ENCODE results near the gene N4BP2.
"Not testable (repeated sequence)": the region's sequence is repeated elsewhere in the genome, so short reads cannot be mapped to it uniquely, and the experiment has no call there.

The N4BP2 gene

DNA sequence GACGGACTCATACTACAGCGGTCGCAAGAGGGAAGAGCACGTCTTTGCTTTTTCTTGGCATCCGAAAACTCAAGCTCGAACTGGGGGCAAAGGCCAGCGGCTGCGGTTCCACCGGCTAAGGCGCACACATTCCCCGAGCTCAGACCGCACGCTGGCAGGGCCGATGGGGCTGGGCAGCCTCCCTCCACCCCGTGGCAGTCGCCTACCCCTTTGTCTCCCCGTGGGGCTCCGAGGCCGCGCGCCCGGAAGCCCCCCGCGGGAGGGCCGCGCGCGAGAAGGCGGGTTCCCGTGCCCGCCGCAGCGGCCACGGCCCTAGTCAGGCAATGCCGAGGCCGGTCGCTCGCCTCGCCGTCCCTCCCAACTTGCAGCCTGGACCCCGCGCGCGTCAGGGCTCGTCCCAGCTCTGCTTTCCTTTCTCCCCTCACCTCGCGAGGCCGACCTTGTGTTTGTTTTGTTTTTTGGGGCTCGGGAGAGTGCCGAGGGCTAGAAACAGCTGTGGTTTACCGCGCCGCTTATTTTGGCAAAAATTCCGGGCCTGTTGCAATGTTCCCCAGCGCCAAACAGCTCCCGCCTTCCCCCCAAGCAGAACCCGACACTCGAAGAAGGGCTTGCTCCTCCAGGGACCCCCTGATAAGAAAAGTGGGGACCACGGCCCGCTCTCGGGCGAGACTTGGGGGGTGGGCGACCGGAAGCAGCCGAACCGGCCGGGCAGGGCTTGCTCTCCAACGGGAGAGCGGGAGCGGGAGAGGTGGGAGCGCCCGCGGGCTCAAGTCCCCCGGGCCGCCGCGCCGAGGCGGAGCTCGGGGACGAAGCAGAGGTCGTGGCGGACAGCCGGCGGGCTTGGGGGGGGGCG is 561 bp upstream of the N4BP2 start:
- Histone ChIP-seq H3K27me3 (ENCODE audit: insufficient read depth, low read length) (no peaks in the 10 kb centered on the region), H3K9me3 (ENCODE audit: low read length) (no peaks in the 10 kb centered on the region), H2AFZ (ENCODE audit: low read depth, low read length) (peak overlapping the region; percentile 85), H3K4me1 (ENCODE audit: insufficient read depth, low read length) (peaks cover 21% of the 10 kb centered on the region), H3K36me3 (ENCODE audit: insufficient read depth, low read length) (peaks cover 16% of the 10 kb centered on the region), H3K4me3 (ENCODE audit: low read length) (peak overlapping the region; percentile 91)

DNA sequence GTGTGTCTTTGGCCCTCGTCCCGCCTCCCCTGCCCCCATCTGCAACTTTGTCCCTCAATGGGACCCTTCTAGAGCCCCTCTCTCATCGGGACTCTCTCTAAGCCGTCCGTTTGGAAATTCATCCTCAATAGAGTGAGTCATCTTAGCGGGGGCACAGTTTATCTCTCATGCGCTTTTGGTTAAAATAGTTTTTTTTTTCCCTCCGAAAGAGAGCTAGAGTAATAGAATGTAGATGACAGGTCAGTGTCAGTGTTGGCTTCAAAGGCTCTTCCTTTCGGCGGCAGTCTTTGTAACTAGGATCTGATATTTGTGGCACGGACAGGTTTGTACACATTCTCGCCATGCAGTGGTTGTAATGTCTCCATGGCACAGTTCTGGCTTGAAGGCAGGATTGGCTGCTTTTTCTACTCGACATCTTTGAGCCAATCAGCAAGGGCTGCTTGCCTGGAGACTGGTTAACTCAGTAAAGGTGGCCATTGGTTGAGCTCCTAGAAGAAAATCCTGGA is 989 bp downstream of the N4BP2 start:
- H3K36me3 ChIP-seq (ENCODE audit: insufficient read depth, low read length): peaks cover 21% of the 10 kb centered on the region
- peak overlapping the region; percentile 91 for H3K4me3 ChIP-seq (ENCODE audit: low read length)
- peaks cover 21% of the 10 kb centered on the region for H3K4me1 ChIP-seq (ENCODE audit: insufficient read depth, low read length)
- peak overlapping the region; percentile 59 for H2AFZ ChIP-seq (ENCODE audit: low read depth, low read length)
- H3K9me3 ChIP-seq (ENCODE audit: low read length): no peaks in the 10 kb centered on the region
- no peaks in the 10 kb centered on the region for H3K27me3 ChIP-seq (ENCODE audit: insufficient read depth, low read length)

- peaks cover 21% of the 10 kb centered on the region for H3K4me1 ChIP-seq (ENCODE audit: insufficient read depth, low read length)
- H3K36me3 ChIP-seq (ENCODE audit: insufficient read depth, low read length): peaks cover 25% of the 10 kb centered on the region
- peak overlapping the region; percentile 91 for H3K4me3 ChIP-seq (ENCODE audit: low read length)
- H3K9me3 ChIP-seq (ENCODE audit: low read length): no peaks in the 10 kb centered on the region
- peak overlapping the region; percentile 59 for H2AFZ ChIP-seq (ENCODE audit: low read depth, low read length)
- no peaks in the 10 kb centered on the region for H3K27me3 ChIP-seq (ENCODE audit: insufficient read depth, low read length)
Measured at GRCh38 chr4:40058121-40058520, 1.5 kb downstream of the N4BP2 start.

DNA sequence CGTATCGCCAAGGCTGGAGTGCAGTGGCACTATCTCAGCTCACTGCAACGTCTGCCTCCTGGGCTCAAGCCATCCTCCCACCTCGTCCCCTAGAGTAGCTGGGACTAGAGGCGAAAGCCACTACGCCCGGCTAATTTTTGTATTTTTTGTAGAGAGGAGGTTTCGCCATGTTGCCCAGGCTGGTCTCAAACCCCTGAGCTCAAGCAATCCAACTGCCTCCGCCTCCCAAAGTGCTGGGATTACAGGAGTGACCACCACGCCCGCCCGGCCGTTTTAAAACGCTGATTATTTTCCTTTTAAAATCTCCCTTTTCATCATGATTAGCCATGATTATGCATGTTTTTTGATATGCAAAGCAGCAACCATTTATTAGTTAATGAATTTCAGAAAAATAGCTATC is 2.2 kb downstream of the N4BP2 start:
- no peaks in the 10 kb centered on the region for H3K27me3 ChIP-seq (ENCODE audit: insufficient read depth, low read length)

DNA sequence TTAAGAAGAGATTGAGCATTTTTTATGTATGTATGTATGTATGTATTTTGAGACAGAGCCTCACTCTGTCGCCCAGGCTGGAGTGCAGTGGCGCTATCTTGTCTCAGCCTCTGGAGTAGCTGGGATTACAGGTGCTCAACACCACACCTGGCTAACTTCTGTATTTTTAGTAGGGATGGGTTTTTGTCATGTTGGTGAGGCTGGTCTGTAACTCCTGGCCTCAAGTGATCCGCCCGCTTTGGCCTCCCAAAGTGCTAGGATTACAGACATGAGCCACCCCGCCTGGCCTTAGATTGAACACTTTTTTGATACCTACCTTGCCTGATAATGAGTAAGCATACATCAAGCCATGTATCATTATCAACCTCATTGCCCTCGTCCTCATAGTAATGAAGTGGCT is 2.7 kb downstream of the N4BP2 start:
- Histone ChIP-seq H3K4me3 (ENCODE audit: low read length) (peak overlapping the region; percentile 91), H2AFZ (ENCODE audit: low read depth, low read length) (no peak overlapping the region), H3K9me3 (ENCODE audit: low read length) (no peaks in the 10 kb centered on the region), H3K4me1 (ENCODE audit: insufficient read depth, low read length) (peaks cover 21% of the 10 kb centered on the region), H3K27me3 (ENCODE audit: insufficient read depth, low read length) (no peaks in the 10 kb centered on the region), H3K36me3 (ENCODE audit: insufficient read depth, low read length) (peaks cover 34% of the 10 kb centered on the region)

More for the DNA sequence above, 2.2 kb downstream of the N4BP2 start:
- H3K4me1 ChIP-seq (ENCODE audit: insufficient read depth, low read length): peaks cover 21% of the 10 kb centered on the region
- no peak overlapping the region for H2AFZ ChIP-seq (ENCODE audit: low read depth, low read length)
- H3K4me3 ChIP-seq (ENCODE audit: low read length): peak overlapping the region; percentile 91
- H3K9me3 ChIP-seq (ENCODE audit: low read length): no peaks in the 10 kb centered on the region
- H3K36me3 ChIP-seq (ENCODE audit: insufficient read depth, low read length): peaks cover 31% of the 10 kb centered on the region

DNA sequence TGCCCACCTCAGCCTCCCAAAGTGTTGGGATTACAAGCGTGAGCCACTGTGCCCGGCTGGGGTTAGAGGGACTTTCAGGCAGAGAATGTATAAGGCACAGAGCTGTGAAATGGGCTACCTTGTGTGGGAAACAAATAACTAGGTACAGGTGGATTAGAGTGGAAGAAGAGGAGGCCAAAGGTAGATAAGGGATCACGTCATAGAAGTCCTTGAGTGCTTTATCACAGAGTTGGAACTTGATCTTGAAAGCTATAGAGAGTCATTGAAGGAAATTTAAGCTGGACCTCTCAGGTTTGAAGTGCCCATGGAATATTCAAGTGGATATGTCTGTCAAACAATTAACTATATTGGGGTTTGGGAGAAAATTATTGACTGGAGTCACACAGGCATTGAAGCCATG is 8.4 kb downstream of the N4BP2 start:
- no peaks in the 10 kb centered on the region for H3K27me3 ChIP-seq (ENCODE audit: insufficient read depth, low read length)
- H3K4me3 ChIP-seq (ENCODE audit: low read length): no peak overlapping the region
- H2AFZ ChIP-seq (ENCODE audit: low read depth, low read length): no peak overlapping the region
- peaks cover 41% of the 10 kb centered on the region for H3K36me3 ChIP-seq (ENCODE audit: insufficient read depth, low read length)
- peaks cover 3% of the 10 kb centered on the region for H3K9me3 ChIP-seq (ENCODE audit: low read length)
- no peaks in the 10 kb centered on the region for H3K4me1 ChIP-seq (ENCODE audit: insufficient read depth, low read length)

GRCh38 chr4:40066651-40067050 is 10.0 kb downstream of the N4BP2 start:
- H3K27me3 ChIP-seq (ENCODE audit: insufficient read depth, low read length): no peaks in the 10 kb centered on the region
- H3K9me3 ChIP-seq (ENCODE audit: low read length): peaks cover 3% of the 10 kb centered on the region
- H3K4me3 ChIP-seq (ENCODE audit: low read length): no peak overlapping the region
- no peaks in the 10 kb centered on the region for H3K4me1 ChIP-seq (ENCODE audit: insufficient read depth, low read length)
- H3K36me3 ChIP-seq (ENCODE audit: insufficient read depth, low read length): peaks cover 37% of the 10 kb centered on the region
- H2AFZ ChIP-seq (ENCODE audit: low read depth, low read length): no peak overlapping the region

- H2AFZ ChIP-seq (ENCODE audit: low read depth, low read length): no peak overlapping the region
- no peaks in the 10 kb centered on the region for H3K4me1 ChIP-seq (ENCODE audit: insufficient read depth, low read length)
- H3K36me3 ChIP-seq (ENCODE audit: insufficient read depth, low read length): peaks cover 34% of the 10 kb centered on the region
- peaks cover 3% of the 10 kb centered on the region for H3K9me3 ChIP-seq (ENCODE audit: low read length)
- no peak overlapping the region for H3K4me3 ChIP-seq (ENCODE audit: low read length)
- H3K27me3 ChIP-seq (ENCODE audit: insufficient read depth, low read length): no peaks in the 10 kb centered on the region
Measured at GRCh38 chr4:40070387-40070786, 13.7 kb downstream of the N4BP2 start.

DNA sequence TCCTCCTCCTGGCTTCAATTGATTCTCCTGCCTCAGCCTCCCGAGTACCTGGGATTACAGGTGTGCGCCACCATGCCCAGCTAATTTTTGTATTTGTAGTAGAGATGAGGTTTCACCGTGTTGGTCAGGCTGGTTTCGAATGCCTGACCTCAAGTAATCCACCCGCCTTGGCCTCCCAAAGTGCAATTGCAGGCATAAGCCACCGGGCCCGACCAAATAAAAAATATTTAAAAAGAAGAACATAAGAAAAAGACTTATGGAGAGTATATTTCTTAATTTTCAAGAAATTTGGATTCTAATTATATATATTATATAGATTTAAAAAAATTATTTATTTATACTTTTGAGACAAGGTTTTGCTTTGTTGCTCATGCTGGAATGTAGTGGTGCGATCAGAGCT is 29.8 kb downstream of the N4BP2 start:
- no peak overlapping the region for H2AFZ ChIP-seq (ENCODE audit: low read depth, low read length)
- peaks cover 28% of the 10 kb centered on the region for H3K36me3 ChIP-seq (ENCODE audit: insufficient read depth, low read length)
- H3K4me1 ChIP-seq (ENCODE audit: insufficient read depth, low read length): no peaks in the 10 kb centered on the region
- peaks cover 2% of the 10 kb centered on the region for H3K9me3 ChIP-seq (ENCODE audit: low read length)
- no peaks in the 10 kb centered on the region for H3K27me3 ChIP-seq (ENCODE audit: insufficient read depth, low read length)
- H3K4me3 ChIP-seq (ENCODE audit: low read length): no peak overlapping the region

- H3K27me3 ChIP-seq (ENCODE audit: insufficient read depth, low read length): no peaks in the 10 kb centered on the region
- H3K9me3 ChIP-seq (ENCODE audit: low read length): peaks cover 2% of the 10 kb centered on the region
- peaks cover 23% of the 10 kb centered on the region for H3K36me3 ChIP-seq (ENCODE audit: insufficient read depth, low read length)
- no peaks in the 10 kb centered on the region for H3K4me1 ChIP-seq (ENCODE audit: insufficient read depth, low read length)
- no peak overlapping the region for H2AFZ ChIP-seq (ENCODE audit: low read depth, low read length)
- no peak overlapping the region for H3K4me3 ChIP-seq (ENCODE audit: low read length)
Measured at GRCh38 chr4:40087799-40088366, 31.2 kb downstream of the N4BP2 start.

GRCh38 chr4:40093400-40093799 is 36.8 kb downstream of the N4BP2 start:
- not testable (repeated sequence) for H3K4me3 ChIP-seq (ENCODE audit: low read length)

GRCh38 chr4:40099010-40099409 is 42.4 kb downstream of the N4BP2 start:
- H3K4me3 ChIP-seq (ENCODE audit: low read length): no peak overlapping the region
- no peaks in the 10 kb centered on the region for H3K27me3 ChIP-seq (ENCODE audit: insufficient read depth, low read length)
- H2AFZ ChIP-seq (ENCODE audit: low read depth, low read length): no peak overlapping the region
- peaks cover 36% of the 10 kb centered on the region for H3K36me3 ChIP-seq (ENCODE audit: insufficient read depth, low read length)
- peaks cover 5% of the 10 kb centered on the region for H3K9me3 ChIP-seq (ENCODE audit: low read length)
- H3K4me1 ChIP-seq (ENCODE audit: insufficient read depth, low read length): no peaks in the 10 kb centered on the region

More at GRCh38 chr4:40093400-40093799, 36.8 kb downstream of the N4BP2 start:
- H3K4me1 ChIP-seq (ENCODE audit: insufficient read depth, low read length); H3K27me3 ChIP-seq (ENCODE audit: insufficient read depth, low read length); H3K9me3 ChIP-seq (ENCODE audit: low read length); H2AFZ ChIP-seq (ENCODE audit: low read depth, low read length): not testable (repeated sequence)
- peaks cover 13% of the 10 kb centered on the region for H3K36me3 ChIP-seq (ENCODE audit: insufficient read depth, low read length)

DNA sequence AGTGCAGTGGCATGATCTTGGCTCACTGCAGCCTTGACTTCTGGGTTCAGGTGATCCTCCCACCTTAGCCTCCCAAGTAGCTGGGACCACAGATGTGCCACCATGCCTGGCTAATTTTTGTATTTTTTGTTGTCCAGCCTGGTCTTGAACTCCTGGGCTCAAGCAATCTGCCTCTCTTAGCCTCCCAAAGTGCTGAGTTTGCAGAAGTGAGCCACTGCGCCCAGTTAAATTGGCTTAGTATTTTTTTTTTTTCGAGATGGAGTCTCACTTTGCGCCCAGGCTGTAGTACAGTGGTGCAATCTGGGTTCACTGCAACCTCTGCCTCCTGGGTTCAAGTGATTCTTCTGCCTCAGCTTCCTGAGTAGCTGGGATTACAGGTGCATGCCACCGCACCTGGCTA is 50.5 kb downstream of the N4BP2 start:
- H3K36me3 ChIP-seq (ENCODE audit: insufficient read depth, low read length): peaks cover 75% of the 10 kb centered on the region

More for the DNA sequence above, 50.5 kb downstream of the N4BP2 start:
- not testable (repeated sequence) for H3K27me3 ChIP-seq (ENCODE audit: insufficient read depth, low read length); H3K4me1 ChIP-seq (ENCODE audit: insufficient read depth, low read length); H3K4me3 ChIP-seq (ENCODE audit: low read length); H3K9me3 ChIP-seq (ENCODE audit: low read length); H2AFZ ChIP-seq (ENCODE audit: low read depth, low read length)

Data from neuron (in vitro differentiated cells).